KMS-11 (cell line): ENCODE measurements around the gene HTR3E.
A peak's percentile ranks its signal among the peaks of the same experiment; 100 is the strongest.
"Not testable (repeated sequence)": the region's sequence is repeated elsewhere in the genome, so short reads cannot be mapped to it uniquely, and the experiment has no call there.

Source experiments
- H2AFZ ChIP-seq: fragments of 200-600 bp; sonication (generic); 2 replicates; pipeline ENCODE4 v1.6.1; 2016; ENCODE audit warnings: antibody characterized with exemption, mixed run types, low read depth
- H3K27ac ChIP-seq: fragments of 200-600 bp; sonication (generic); 2 replicates; pipeline ENCODE4 v1.6.1; 2016; ENCODE audit warnings: mild to moderate bottlenecking, mixed run types
- H3K27me3 ChIP-seq: fragments of 200-600 bp; sonication (generic); 2 replicates; pipeline ENCODE4 v1.6.1; 2017; ENCODE audit warnings: mild to moderate bottlenecking, low read depth, mixed run types, moderate library complexity; ENCODE audit not compliant: insufficient read depth
- H3K36me3 ChIP-seq: fragments of 200-600 bp; sonication (generic); 2 replicates; pipeline ENCODE4 v1.6.1; 2017; ENCODE audit warnings: mild to moderate bottlenecking, mixed run types; ENCODE audit not compliant: insufficient read depth
- H3K4me1 ChIP-seq: fragments of 200-600 bp; sonication (generic); 2 replicates; pipeline ENCODE4 v1.6.1; 2016; ENCODE audit warnings: mild to moderate bottlenecking, low read depth, mixed run types; ENCODE audit not compliant: poor library complexity, severe bottlenecking
- H3K4me2 ChIP-seq: fragments of 200-600 bp; sonication (generic); 2 replicates; pipeline ENCODE4 v1.7.0; 2016; ENCODE audit warnings: mild to moderate bottlenecking, mixed run types
- H3K4me3 ChIP-seq: fragments of 200-600 bp; sonication (generic); IDR thresholded peaks from 2 replicates; pipeline ENCODE4 v1.6.1; 2017; ENCODE audit warnings: low read depth, low read length, mixed read lengths; ENCODE audit not compliant: insufficient read depth
- H3K79me2 ChIP-seq: fragments of 200-600 bp; sonication (generic); 2 replicates; pipeline ENCODE4 v1.6.1; 2016; ENCODE audit warnings: low read depth, mixed run types; ENCODE audit not compliant: insufficient read depth
- H3K9ac ChIP-seq: fragments of 200-600 bp; sonication (generic); 2 replicates; pipeline ENCODE4 v1.6.1; 2016; ENCODE audit warnings: mild to moderate bottlenecking, mixed run types
- H4K20me1 ChIP-seq: fragments of 200-600 bp; sonication (generic); 2 replicates; pipeline ENCODE4 v1.6.1; 2016; ENCODE audit warnings: mild to moderate bottlenecking, mixed run types; ENCODE audit not compliant: insufficient read depth
- TF ChIP-seq, protein P1 (sequence below): fragments of 200-600 bp; sonication (generic); conservative IDR thresholded peaks from 2 replicates; pipeline ENCODE4 v1.6.1; 2017; ENCODE audit warnings: low read depth, mild to moderate bottlenecking, antibody characterized with exemption, low read length, moderate library complexity, mixed read lengths

HTR3E gene

DNA sequence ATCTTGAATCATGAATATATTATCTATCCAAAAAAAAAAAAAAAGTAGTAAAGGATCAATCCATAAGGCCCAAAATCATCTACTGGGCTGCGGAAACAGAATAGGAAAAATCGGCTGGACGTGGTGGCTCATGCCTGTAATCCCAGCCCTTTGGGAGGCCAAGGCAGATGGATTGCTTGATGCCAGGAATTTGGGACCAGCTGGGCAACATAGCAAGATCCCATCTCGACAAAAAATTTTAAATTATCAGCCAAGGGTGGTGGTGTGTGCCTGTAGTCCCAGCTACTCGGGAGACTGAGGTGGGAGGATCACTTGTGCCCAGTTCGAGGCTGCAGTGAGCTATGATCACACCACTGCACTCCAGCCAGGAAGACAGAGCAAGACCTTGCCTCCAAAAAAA, 52.3 kb downstream of the HTR3E start:
- Histone ChIP-seq H3K36me3 (peaks cover 5% of the 10 kb centered on the region; the same call in 1 of the 2 replicates), H3K4me3 (no peak overlapping the region), H3K27ac (no peak overlapping the region), H3K79me2 (no peaks in the 10 kb centered on the region), H3K4me2 (no peak overlapping the region), H3K4me1 (no peaks in the 10 kb centered on the region), H3K27me3 (no peaks in the 10 kb centered on the region), H2AFZ (no peak overlapping the region), H3K9ac (no peak overlapping the region), H4K20me1 (no peaks in the 10 kb centered on the region)
- TF ChIP-seq, protein P1, sequence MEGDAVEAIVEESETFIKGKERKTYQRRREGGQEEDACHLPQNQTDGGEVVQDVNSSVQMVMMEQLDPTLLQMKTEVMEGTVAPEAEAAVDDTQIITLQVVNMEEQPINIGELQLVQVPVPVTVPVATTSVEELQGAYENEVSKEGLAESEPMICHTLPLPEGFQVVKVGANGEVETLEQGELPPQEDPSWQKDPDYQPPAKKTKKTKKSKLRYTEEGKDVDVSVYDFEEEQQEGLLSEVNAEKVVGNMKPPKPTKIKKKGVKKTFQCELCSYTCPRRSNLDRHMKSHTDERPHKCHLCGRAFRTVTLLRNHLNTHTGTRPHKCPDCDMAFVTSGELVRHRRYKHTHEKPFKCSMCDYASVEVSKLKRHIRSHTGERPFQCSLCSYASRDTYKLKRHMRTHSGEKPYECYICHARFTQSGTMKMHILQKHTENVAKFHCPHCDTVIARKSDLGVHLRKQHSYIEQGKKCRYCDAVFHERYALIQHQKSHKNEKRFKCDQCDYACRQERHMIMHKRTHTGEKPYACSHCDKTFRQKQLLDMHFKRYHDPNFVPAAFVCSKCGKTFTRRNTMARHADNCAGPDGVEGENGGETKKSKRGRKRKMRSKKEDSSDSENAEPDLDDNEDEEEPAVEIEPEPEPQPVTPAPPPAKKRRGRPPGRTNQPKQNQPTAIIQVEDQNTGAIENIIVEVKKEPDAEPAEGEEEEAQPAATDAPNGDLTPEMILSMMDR = no peak

DNA sequence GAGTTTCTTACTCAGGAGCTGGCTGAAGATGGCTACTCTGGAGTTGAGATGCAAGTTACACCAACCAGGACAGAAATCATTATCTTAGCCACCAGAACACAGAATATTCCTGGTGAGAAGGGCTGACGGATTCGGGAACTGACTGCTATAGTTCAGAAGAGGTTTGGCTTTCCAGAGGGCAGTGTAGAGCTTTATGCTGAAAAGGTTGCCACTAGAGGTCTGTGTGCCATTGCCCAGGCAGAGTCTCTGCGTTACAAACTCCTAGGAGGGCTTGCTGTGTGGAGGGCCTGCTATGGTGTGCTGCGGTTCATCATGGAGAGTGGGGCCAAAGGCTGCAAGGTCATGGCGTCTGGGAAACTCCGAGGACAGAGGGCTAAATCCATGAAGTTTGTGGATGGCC, 52.9 kb downstream of the HTR3E start:
- not testable (repeated sequence) for H3K4me1 ChIP-seq, H3K9ac ChIP-seq

DNA sequence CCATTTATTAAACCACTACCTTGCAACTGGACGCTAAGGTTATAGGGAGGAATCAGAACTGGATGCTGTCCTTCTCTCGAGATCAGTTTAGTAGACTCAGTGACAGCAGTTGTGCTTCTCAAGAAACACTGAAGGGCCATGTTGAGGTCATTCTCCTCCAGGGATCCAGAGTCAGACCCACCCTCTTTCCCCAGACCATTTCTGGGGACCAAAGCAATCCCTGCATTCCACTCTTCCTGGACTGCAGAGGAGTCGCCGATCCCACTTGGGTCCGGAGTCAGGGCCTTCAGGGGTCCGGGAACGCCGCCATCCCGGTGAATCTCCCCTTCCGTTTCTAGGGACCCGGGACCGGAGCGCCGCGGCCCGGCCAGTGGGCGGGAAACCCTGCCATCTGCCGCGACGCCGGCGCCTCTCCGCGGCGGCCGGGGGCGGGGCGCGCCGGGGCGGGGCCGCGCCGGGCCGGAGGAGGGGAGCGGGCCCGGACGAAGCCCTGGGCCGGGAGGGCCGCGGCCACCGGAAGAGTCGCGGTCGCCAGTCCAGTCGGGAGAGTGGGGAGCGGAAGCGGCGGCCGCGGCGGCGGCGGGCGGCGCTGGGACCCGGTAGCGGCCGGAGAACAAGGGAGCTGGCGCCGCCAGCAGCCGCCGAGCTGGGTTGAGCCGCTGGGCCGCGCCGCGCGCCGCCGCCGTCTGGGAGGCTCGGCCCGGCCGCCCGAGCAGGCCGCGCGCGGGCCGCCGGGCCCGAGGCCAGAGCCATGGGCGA, 58.2 kb downstream of the HTR3E start, which contains the start of gene DVL3:
TSS of gene DVL3 (plus strand) at position 493 of the 759 bp plus-strand sequence. CDS start at position 752, 259 bp downstream.
- Histone ChIP-seq H3K27me3 (no peaks in the 10 kb centered on the region), H3K9ac (peak within 1 kb of the TSS; percentile 65), H3K4me1 (peaks cover 20% of the 10 kb centered on the region), H2AFZ (peak within 1 kb of the TSS; percentile 85), H3K27ac (peak within 1 kb of the TSS; percentile 49; the same call in 1 of the 2 replicates), H3K36me3 (no peaks in the 10 kb centered on the region), H3K4me3 (peak within 1 kb of the TSS; percentile 88), H3K4me2 (peak within 1 kb of the TSS; percentile 77), H3K79me2 (peaks cover 32% of the 10 kb centered on the region), H4K20me1 (no peaks in the 10 kb centered on the region)
- TF ChIP-seq, protein P1 = no peak

More for the DNA sequence above, 52.9 kb downstream of the HTR3E start:
- not testable (repeated sequence) for H3K36me3 ChIP-seq, H2AFZ ChIP-seq, H3K27me3 ChIP-seq, H3K27ac ChIP-seq, H3K4me3 ChIP-seq, H4K20me1 ChIP-seq, H3K79me2 ChIP-seq, H3K4me2 ChIP-seq

DNA sequence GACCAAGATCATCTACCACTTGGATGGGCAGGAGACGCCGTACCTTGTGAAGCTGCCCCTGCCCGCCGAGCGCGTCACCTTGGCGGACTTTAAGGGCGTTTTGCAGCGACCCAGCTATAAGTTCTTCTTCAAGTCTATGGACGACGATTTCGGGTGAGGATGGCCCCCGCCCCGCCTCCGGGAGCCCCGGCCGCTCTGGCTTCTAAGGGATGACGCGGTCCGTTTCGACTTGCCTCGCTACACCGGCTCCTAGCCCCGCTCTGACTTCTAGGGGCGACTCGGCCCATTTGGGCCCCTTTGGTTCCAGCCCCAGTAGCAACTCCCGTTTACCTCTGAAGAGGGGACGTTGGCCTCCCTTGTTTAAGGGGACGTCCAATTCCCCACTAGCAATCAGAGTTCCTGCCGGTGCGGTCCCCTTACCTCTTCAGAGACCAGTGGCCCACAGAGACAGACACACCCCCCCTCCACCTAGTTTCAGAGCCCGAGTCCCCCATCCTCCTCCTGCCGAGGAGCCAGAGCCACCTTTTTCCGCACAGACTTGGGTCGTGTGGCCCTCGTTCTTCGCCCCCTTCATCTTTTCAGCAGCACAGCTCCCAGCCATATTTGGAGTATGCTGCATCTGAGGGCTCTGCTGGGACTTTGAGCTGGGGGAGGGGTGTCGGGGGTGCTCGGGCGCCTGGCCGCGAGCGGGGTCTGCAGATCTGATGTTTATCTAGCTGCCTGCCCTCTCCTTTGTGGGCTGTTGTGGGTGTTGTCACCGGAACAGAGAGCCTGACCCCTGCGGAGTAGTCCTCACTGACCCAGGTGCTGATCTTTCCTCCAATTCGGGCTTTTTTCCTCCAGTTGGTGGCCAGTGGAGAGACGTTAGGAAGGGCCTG, 59.0 kb downstream of the HTR3E start:
- Histone ChIP-seq H3K27ac (peak overlapping the region; percentile 49; the same call in 1 of the 2 replicates), H4K20me1 (no peaks in the 10 kb centered on the region), H2AFZ (peak overlapping the region; percentile 83; the same call in 1 of the 2 replicates)

More for the DNA sequence above, 59.0 kb downstream of the HTR3E start:
- Histone ChIP-seq H3K36me3 (no peaks in the 10 kb centered on the region), H3K4me3 (peak overlapping the region; percentile 88), H3K4me2 (peak overlapping the region; percentile 77), H3K4me1 (peaks cover 20% of the 10 kb centered on the region), H3K9ac (peak overlapping the region; percentile 65), H3K27me3 (no peaks in the 10 kb centered on the region), H3K79me2 (peaks cover 40% of the 10 kb centered on the region)
- TF ChIP-seq, protein P1 = no peak
